Measurements from ENCODE around the gene TM2D3.

The TM2D3 gene

DNA sequence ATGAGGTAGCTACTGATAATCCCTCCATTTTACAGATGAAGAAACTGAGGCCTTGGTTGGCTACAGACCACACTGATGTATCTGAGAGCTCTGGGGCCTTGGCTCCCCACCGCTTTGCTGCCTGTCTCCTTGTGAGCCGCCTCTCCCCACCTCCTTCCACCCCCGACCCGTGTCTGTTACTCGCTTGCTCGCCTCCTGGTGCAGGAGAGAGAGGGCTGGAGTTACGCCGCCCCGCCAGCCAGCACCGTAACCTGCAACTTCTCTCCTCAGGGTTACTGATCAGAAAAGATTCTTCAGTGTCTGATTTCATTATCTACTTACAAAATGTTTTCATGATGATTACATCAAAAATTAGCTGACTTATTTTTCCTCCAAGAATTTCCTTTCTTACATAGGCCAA, 34.1 kb downstream of the TM2D3 start:
- no peak overlapping the region for H3K4me3 ChIP-seq (ENCODE audit: low read depth, low read length)
- no peak for DNase-seq (ENCODE audit: low read depth)
- TF ChIP-seq, protein P1, sequence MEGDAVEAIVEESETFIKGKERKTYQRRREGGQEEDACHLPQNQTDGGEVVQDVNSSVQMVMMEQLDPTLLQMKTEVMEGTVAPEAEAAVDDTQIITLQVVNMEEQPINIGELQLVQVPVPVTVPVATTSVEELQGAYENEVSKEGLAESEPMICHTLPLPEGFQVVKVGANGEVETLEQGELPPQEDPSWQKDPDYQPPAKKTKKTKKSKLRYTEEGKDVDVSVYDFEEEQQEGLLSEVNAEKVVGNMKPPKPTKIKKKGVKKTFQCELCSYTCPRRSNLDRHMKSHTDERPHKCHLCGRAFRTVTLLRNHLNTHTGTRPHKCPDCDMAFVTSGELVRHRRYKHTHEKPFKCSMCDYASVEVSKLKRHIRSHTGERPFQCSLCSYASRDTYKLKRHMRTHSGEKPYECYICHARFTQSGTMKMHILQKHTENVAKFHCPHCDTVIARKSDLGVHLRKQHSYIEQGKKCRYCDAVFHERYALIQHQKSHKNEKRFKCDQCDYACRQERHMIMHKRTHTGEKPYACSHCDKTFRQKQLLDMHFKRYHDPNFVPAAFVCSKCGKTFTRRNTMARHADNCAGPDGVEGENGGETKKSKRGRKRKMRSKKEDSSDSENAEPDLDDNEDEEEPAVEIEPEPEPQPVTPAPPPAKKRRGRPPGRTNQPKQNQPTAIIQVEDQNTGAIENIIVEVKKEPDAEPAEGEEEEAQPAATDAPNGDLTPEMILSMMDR (conservative IDR thresholded peaks at IDR 0.05; ENCODE audit: low read depth, low read length), result no peak

DNA sequence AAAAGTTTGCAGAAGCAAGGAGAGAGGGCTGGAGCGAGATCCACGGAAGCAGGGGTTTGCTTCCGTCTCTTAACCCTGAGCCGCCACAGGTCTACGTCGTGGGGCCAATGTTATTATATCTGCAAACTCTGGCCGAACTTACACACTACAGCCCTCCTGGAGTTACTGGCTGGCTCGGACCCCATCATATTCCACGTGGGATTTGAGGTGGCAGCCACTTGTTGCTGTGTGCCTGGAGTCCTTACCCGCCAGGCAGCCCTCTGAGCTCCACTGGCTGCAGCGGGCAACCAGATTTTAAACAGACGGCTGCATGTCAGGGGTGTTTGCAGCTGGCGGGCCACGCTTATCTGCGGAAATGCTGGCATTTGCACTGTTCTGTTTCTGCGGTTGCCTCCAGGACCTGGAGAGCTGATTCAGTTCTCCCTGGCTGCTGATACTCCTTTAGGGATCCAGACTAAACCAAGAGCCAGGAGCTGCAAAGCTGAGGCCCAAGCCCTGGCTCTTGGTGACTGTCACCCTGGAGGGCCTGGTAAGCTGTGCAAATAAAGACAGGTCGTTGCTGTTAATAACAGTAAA, 34.7 kb downstream of the TM2D3 start:
- DNase-seq (ENCODE audit: low read depth), result peak; percentile 37
- TF ChIP-seq, protein P1 (conservative IDR thresholded peaks at IDR 0.05; ENCODE audit: low read depth, low read length), result no peak

DNA sequence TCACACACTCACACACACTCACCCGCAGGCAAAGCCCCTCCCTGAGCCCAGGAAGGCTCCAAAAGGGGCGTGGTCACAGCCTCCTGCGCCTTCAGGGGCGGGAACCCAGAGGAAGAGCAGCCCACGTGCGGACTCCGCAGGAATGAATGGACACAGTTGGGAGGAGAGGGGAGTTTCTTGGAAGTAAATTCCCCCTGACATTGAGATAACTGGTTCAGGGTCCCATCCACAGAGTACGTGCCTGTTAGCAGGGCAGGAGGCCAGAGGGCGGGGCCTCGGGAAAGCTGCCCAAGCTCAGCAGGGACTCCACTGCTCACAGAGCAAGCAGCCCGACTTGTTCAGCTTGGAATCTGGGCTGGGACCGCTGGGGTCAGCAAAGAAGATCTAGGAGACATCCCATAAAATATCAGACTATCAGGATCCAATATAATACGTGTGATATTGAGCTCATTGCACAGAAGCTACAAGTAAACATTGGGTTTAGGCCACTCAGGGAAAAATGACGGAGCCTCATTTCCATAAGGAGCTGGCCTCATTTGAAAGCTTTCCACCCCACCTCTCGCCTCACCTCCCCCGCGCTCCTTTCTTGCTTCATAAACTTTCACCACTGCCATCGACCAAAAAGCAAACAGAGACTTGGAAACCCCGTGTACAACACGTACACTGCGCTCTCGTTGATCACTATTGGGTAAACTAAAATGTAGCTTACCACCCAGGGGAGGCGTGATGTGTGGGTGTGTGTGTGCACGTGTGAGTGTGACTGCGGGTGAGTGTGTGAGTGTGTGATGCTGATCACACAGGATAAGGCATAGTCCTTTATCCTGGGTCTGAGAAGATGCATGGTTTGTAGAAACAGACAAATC, 36.0 kb downstream of the TM2D3 start:
- TF ChIP-seq, protein P1 (conservative IDR thresholded peaks at IDR 0.05; ENCODE audit: low read depth, low read length), result no peak
- DNase-seq (ENCODE audit: low read depth), result peak; percentile 82
- H3K4me3 ChIP-seq (ENCODE audit: low read depth, low read length), result peak overlapping the region; percentile 5

More for the DNA sequence above, 34.7 kb downstream of the TM2D3 start:
- H3K4me3 ChIP-seq (ENCODE audit: low read depth, low read length), result no peak overlapping the region

DNA sequence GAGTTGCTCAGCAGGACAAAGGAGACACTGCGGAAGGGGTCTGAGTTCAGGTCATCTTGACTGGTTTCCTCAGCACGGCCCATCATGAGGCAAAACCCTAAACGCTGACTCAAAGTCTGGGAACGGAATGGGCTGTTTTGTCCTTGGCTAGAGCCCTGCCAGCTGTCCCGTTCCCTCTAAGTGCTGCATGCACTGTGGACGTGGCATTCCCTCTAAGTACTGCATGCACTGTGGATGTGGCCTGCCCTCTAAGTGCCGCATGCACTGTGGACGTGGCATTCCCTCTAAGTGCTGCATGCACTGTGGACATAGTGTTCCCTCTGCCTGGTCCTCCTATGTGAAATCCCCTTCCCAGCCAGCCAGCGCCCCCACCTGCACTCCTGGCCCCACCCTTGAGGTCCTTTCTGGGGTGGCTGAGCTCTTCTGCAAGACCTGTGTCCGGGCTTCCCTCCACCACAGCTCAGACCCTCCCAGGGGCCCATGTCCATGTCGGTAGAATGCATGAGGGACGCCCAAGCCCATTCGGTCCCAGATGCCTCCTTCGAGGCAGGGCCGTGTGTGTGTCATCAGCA, 36.7 kb downstream of the TM2D3 start:
- TF ChIP-seq, protein P1 (conservative IDR thresholded peaks at IDR 0.05; ENCODE audit: low read depth, low read length), result no peak
- peak; percentile 43 for DNase-seq (ENCODE audit: low read depth)
- no peak overlapping the region for H3K4me3 ChIP-seq (ENCODE audit: low read depth, low read length)

DNA sequence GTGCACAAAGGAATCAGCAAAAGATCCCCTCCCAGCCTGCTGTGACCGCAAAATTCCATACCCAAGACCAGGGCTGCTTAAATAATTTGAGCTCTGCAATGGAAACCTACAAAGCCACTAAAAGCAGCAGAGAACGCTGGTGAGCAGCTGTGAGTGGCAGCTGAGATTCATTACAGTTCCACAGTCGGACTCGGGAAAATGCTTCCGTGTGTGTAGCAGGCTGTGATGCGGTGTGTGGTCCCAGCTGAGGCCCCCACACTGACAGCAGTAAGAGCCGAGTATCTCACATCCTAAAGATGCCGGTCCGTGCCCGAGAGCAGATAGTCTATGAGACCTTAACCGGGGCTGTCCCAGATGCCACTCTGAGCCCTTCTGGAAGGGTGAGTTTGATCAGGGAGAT, 37.4 kb downstream of the TM2D3 start:
- H3K4me3 ChIP-seq (ENCODE audit: low read depth, low read length), result no peak overlapping the region
- TF ChIP-seq, protein P1 (conservative IDR thresholded peaks at IDR 0.05; ENCODE audit: low read depth, low read length), result no peak
- no peak for DNase-seq (ENCODE audit: low read depth)

DNA sequence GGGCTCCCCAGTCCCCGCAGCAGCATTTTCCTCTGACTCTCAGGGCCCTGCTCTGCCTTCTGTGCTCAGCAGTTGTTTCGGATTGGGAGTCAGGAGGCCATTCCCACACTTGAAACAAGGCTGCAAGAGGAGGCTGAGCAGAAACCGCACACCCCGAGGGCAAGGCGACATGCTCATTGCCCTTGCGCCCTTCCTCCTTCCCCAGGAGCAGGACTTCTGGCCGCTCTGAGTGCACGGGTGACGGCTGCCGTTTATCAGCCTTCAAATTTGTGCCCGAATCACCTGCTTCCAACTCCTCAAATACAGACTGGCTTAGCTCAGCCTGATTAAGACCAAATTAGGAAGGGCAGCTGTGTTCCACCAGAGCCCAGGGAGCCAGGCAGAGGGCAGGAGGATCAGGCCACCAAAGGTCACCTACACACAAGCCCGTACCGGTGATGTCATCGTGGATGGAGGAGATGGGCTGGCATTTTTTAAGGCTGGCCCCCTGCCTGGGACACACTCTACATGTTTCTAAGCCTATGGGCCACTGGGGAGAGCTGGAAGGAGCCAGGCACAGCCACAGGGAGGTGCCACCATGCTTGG, 38.1 kb downstream of the TM2D3 start:
- no peak overlapping the region for H3K4me3 ChIP-seq (ENCODE audit: low read depth, low read length)
- no peak for DNase-seq (ENCODE audit: low read depth)
- TF ChIP-seq, protein P1 (conservative IDR thresholded peaks at IDR 0.05; ENCODE audit: low read depth, low read length), result no peak

All from choroid plexus epithelial cell (primary cell).